ENCODE data around the gene EFHB.
"Not testable (repeated sequence)": the region's sequence is repeated elsewhere in the genome, so short reads cannot be mapped to it uniquely, and the experiment has no call there.

The EFHB gene

GRCh38 chr3:19903649-19904048 is 30.4 kb downstream of the EFHB start:
- intact Hi-C loops (cut with DNase I; ENCODE audit: low total_unique reads): no loop called here
- no peaks in the 10 kb centered on the region for H3K9me3 ChIP-seq
- no peak overlapping the region for H3K27ac ChIP-seq
- no peaks in the 10 kb centered on the region for H3K27me3 ChIP-seq
- H3K4me3 ChIP-seq: no peak overlapping the region
- no peaks in the 10 kb centered on the region for H3K4me1 ChIP-seq
- no peak for DNase-seq
- TF ChIP-seq CTCF (IDR thresholded peaks at IDR 0.05): no peak
- no peaks in the 10 kb centered on the region for H3K36me3 ChIP-seq

- no peaks in the 10 kb centered on the region for H3K27me3 ChIP-seq
- no peak for DNase-seq
- H3K36me3 ChIP-seq: no peaks in the 10 kb centered on the region
- no peak for TF ChIP-seq CTCF (IDR thresholded peaks at IDR 0.05)
- no peak overlapping the region for H3K27ac ChIP-seq
- H3K9me3 ChIP-seq: no peaks in the 10 kb centered on the region
- H3K4me1 ChIP-seq: no peaks in the 10 kb centered on the region
- H3K4me3 ChIP-seq: no peak overlapping the region
- intact Hi-C loops (cut with DNase I; ENCODE audit: low total_unique reads): no loop called here
These were observed 32.1 kb downstream of the EFHB start for GRCh38 chr3:19901918-19902317.

DNA sequence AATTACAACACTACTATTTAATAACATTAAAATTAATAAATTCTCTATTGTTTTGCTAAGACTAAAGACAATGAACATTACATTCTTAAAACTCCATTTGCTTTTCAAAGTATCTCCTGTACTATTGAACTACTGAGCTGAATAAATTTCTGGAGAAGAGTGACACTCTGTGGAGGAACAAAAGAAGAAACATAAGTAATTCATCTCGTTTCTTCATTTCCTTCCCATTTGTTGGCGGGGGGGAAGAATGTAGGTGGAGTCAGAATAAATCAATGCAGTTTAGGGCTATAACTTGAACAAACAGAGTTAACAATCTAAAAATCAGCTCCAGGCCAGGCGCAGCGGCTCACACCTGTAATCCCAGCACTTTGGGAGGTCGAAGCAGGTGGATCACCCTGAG is 32.7 kb downstream of the EFHB start:
- DNase-seq: no peak
- H3K36me3 ChIP-seq: no peaks in the 10 kb centered on the region
- no peak overlapping the region for H3K27ac ChIP-seq
- no peak for TF ChIP-seq CTCF (IDR thresholded peaks at IDR 0.05)
- no peaks in the 10 kb centered on the region for H3K4me1 ChIP-seq
- no peaks in the 10 kb centered on the region for H3K9me3 ChIP-seq
- intact Hi-C loops (cut with DNase I; ENCODE audit: low total_unique reads): no loop called here
- H3K4me3 ChIP-seq: no peak overlapping the region
- no peaks in the 10 kb centered on the region for H3K27me3 ChIP-seq

DNA sequence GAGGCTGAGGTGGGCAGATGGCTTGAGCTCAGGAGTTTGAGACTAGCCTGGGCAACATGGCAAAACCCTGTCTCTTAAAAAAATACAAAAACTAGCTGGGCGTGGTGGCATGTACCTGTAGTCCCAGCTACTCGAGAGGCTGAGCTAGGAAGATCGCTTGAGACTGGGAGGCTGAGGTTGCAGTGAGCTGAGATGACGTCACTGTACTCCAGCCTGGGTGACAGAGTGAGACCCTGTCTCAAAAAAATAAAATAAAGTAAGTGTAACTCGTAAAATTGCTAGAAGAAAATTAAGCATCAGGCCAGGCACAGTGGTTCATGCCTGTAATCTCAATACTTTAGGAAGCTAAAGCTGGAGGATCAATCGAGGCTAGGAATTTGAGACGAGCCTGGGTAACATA is 34.2 kb downstream of the EFHB start:
- not testable (repeated sequence) for DNase-seq, H3K36me3 ChIP-seq, H3K27ac ChIP-seq, H3K4me1 ChIP-seq, H3K27me3 ChIP-seq, H3K4me3 ChIP-seq, H3K9me3 ChIP-seq
- intact Hi-C loops (cut with DNase I; ENCODE audit: low total_unique reads): loop anchor here (5.0 kb wide), 1 partner anchor 1237 kb away; no protein-coding TSS in a partner anchor

- intact Hi-C loops (cut with DNase I; ENCODE audit: low total_unique reads): loop anchor here (5.0 kb wide), 1 partner anchor 1238 kb away; no protein-coding TSS in a partner anchor
- Histone ChIP-seq H3K27me3 (no peaks in the 10 kb centered on the region), H3K36me3 (no peaks in the 10 kb centered on the region), H3K27ac (no peak overlapping the region), H3K9me3 (no peaks in the 10 kb centered on the region), H3K4me1 (no peaks in the 10 kb centered on the region), H3K4me3 (no peak overlapping the region)
- no peak for DNase-seq
- TF ChIP-seq CTCF (IDR thresholded peaks at IDR 0.05): no peak
These were observed 34.8 kb downstream of the EFHB start for GRCh38 chr3:19899264-19899663.

- Histone ChIP-seq H3K4me3 (no peak overlapping the region), H3K9me3 (no peaks in the 10 kb centered on the region), H3K36me3 (no peaks in the 10 kb centered on the region), H3K27ac (no peak overlapping the region), H3K27me3 (no peaks in the 10 kb centered on the region), H3K4me1 (no peaks in the 10 kb centered on the region)
- no peak for TF ChIP-seq CTCF (IDR thresholded peaks at IDR 0.05)
- intact Hi-C loops (cut with DNase I; ENCODE audit: low total_unique reads): loop anchor here (5.0 kb wide), 1 partner anchor 1239 kb away; no protein-coding TSS in a partner anchor
- no peak for DNase-seq
These were observed 35.3 kb downstream of the EFHB start for GRCh38 chr3:19898721-19899120.

Data from tibial artery (tissue), 4 donors.